Heart left ventricle (tissue), 13 donors: ENCODE data around the gene GPALPP1.

Source experiments
- CTCF ChIP-seq, 12 donors: fragments of 200-600 bp; sonication (generic) in 4 of 12; IDR thresholded peaks; one replicate each; pipeline versions ENCODE4 v1.5.0 to v1.8.0; 2018 to 2022; ENCODE audit warnings: antibody characterized with exemption in 12 of 12, mild to moderate bottlenecking in 5 of 12
- POLR2A ChIP-seq, 2 donors: fragments of 450-650 bp; IDR thresholded peaks; one replicate each; pipeline ENCODE4 v1.6.1; 2017; ENCODE audit warnings: antibody characterized with exemption in 2 of 2, mild to moderate bottlenecking in 2 of 2, moderate library complexity in 2 of 2
- donor health status: ischemic (EF 13 %, LVEDD 7.1; RV severe dilation, severe dysfunction).
- donor health status: DM: no; HTN: yes; CAD: no.
- donor health status: DM: no; HTN: no; CAD: no.
- donor health status: ischemic (EF 25% LVEDD 6.9; RV normal size, moderate dysfunction).
- donor health status: ischemic (EF 25% LVEDD 5.7; RV mildly dilated, moderate dysfunction).
- donor health status: ischemic (EF 35%, LVEDD 5.7; RV mildly dilated, moderate dysfunction).
- donor health status: nonischemic (EF 11% LVEDD 7.7; RV severe dilation, severe dysfunction).
- donor health status: DM: yes; HTN: yes; CAD: no.
- donor health status: PGD.
- donor health status: ischemic (EF 29% LVEDD 5.4; RV normal size, mild dysfunction).
- donor health status: nonischemic (EF 23%, LVEDD 6.1; RV moderate dilation, normal function).

- TF ChIP-seq CTCF (IDR thresholded peaks at IDR 0.05): no peak
- no peak for TF ChIP-seq POLR2A (IDR thresholded peaks at IDR 0.05)
Measured at GRCh38 chr13:45015300-45015699, 26.0 kb downstream of the GPALPP1 start.
